ENCODE results near the gene SLC8B1. TPM values are rescaled to one million over a fixed set of nuclear protein-coding genes. Genes with fewer than 3 reads are reported as not detected.

The SLC8B1 gene
- total RNA-seq, 1 experiment from 2014 or later, result 30.9 TPM

- Histone ChIP-seq H3K9me3 (ENCODE audit: control insufficient read depth in 1 of 2, insufficient read depth in 1 of 2, low read depth in 1 of 2, low read length in 2 of 2) (no peaks in the 10 kb centered on the region), H3K4me1 (ENCODE audit: control insufficient read depth in 1 of 2, insufficient read depth in 2 of 2, low read length in 2 of 2) (peaks cover 3 to 10% of the 10 kb centered on the region in 2 experiments), H3K9ac (ENCODE audit: low read length) (no peak overlapping the region), H3K4me2 (ENCODE audit: low read length) (no peak overlapping the region), H3K27ac (ENCODE audit: low read depth, low read length) (no peak overlapping the region), H3K9me2 (ENCODE audit: insufficient read depth) (no peaks in the 10 kb centered on the region), H2AFZ (ENCODE audit: low read depth, low read length, poor library complexity, severe bottlenecking) (no peak overlapping the region), H4K20me1 (ENCODE audit: insufficient read depth) (no peaks in the 10 kb centered on the region), H3K36me3 (ENCODE audit: control insufficient read depth in 1 of 2, insufficient read depth in 2 of 2, low read length in 2 of 2) (peaks cover 13 to 24% of the 10 kb centered on the region in 2 experiments; a peak in 3 of 4 replicates), H3K79me2 (ENCODE audit: insufficient read depth, low read length) (no peaks in the 10 kb centered on the region), H3K4me3 (replicated peaks in 1 of 2; ENCODE audit: low read depth in 1 of 2, low read length in 2 of 2) (no peak overlapping the region), H3K27me3 (ENCODE audit: insufficient read depth, low read length) (no peaks in the 10 kb centered on the region)
- RAD21 ChIA-PET (ENCODE audit: low non-redundant PET in 1 of 2, low total read pairs in 2 of 2, uncharacterized antibody in 2 of 2, unreplicated experiment in 2 of 2), result no interaction called here
- intact Hi-C loops (cut with micrococcal nuclease), result no loop called here
- no TSS peak for BruUV-seq (replicated peaks)
- POLR2A ChIA-PET, result no interaction called here
- ATAC-seq, result no peak
- CTCF ChIA-PET, result no interaction called here
- DNase-seq (ENCODE audit: low read depth, low spot score), result no peak
- TF ChIP-seq POLR2AphosphoS5 (IDR thresholded peaks at IDR 0.05; ENCODE audit: low read depth, low read length), result no peak
- TF ChIP-seq ZBTB33 (IDR thresholded peaks at IDR 0.05; ENCODE audit: extremely low read depth, insufficient replicate concordance, low read length), result no peak
- no peak for TF ChIP-seq JUND (IDR thresholded peaks at IDR 0.05)
Observed at GRCh38 chr12:113305281-113305856, 29.5 kb downstream of the SLC8B1 start.

- Histone ChIP-seq H3K9me3 (ENCODE audit: control insufficient read depth in 1 of 2, insufficient read depth in 1 of 2, low read depth in 1 of 2, low read length in 2 of 2) (no peaks in the 10 kb centered on the region), H4K20me1 (ENCODE audit: insufficient read depth) (no peaks in the 10 kb centered on the region), H3K9ac (ENCODE audit: low read length) (no peak overlapping the region), H3K36me3 (ENCODE audit: control insufficient read depth in 1 of 2, insufficient read depth in 2 of 2, low read length in 2 of 2) (peaks cover 3 to 14% of the 10 kb centered on the region in 2 experiments; a peak in 3 of 4 replicates), H3K79me2 (ENCODE audit: insufficient read depth, low read length) (no peaks in the 10 kb centered on the region), H3K9me2 (ENCODE audit: insufficient read depth) (no peaks in the 10 kb centered on the region), H3K4me3 (replicated peaks in 1 of 2; ENCODE audit: low read depth in 1 of 2, low read length in 2 of 2) (no peak overlapping the region), H3K4me1 (ENCODE audit: control insufficient read depth in 1 of 2, insufficient read depth in 2 of 2, low read length in 2 of 2) (peaks cover 22 to 33% of the 10 kb centered on the region in 2 experiments), H3K4me2 (ENCODE audit: low read length) (no peak overlapping the region), H3K27me3 (ENCODE audit: insufficient read depth, low read length) (no peaks in the 10 kb centered on the region), H3K27ac (ENCODE audit: low read depth, low read length) (no peak overlapping the region), H2AFZ (ENCODE audit: low read depth, low read length, poor library complexity, severe bottlenecking) (no peak overlapping the region)
- ATAC-seq, result no peak
- POLR2A ChIA-PET, result no interaction called here
- intact Hi-C loops (cut with micrococcal nuclease), result no loop called here
- DNase-seq (ENCODE audit: low read depth, low spot score), result no peak
- CTCF ChIA-PET, result no interaction called here
- no TSS peak for BruUV-seq (replicated peaks)
- no peak for TF ChIP-seq JUND (IDR thresholded peaks at IDR 0.05)
- no peak for TF ChIP-seq RAD21 (IDR thresholded peaks at IDR 0.05; ENCODE audit: low read depth)
- TF ChIP-seq MAX (IDR thresholded peaks at IDR 0.05), result no peak
- TF ChIP-seq ZBTB33 (IDR thresholded peaks at IDR 0.05; ENCODE audit: extremely low read depth, insufficient replicate concordance, low read length), result no peak
- TF ChIP-seq ELF1 (IDR thresholded peaks at IDR 0.05; ENCODE audit: borderline replicate concordance, low read depth), result no peak
- TF ChIP-seq EZH2 (IDR thresholded peaks at IDR 0.05), result no peak
- no peak for TF ChIP-seq ZFX (IDR thresholded peaks at IDR 0.05)
- no peak for TF ChIP-seq SRF (IDR thresholded peaks at IDR 0.05; ENCODE audit: low read depth)
- TF ChIP-seq ATF3 (IDR thresholded peaks at IDR 0.05), result no peak
- TF ChIP-seq TCF7L2 (IDR thresholded peaks at IDR 0.05; ENCODE audit: borderline replicate concordance, extremely low read depth, insufficient read depth, insufficient read length), result no peak
- RAD21 ChIA-PET (ENCODE audit: low non-redundant PET in 1 of 2, low total read pairs in 2 of 2, uncharacterized antibody in 2 of 2, unreplicated experiment in 2 of 2), result no interaction called here
Observed at GRCh38 chr12:113302886-113303640, 31.8 kb downstream of the SLC8B1 start.
